GM20431 (cell line): Measurements from ENCODE around the gene AOAH.
"Not testable (repeated sequence)": the region's sequence is repeated elsewhere in the genome, so short reads cannot be mapped to it uniquely, and the experiment has no call there.

Experiments used
- in situ Hi-C: fragments of 300-500 bp; cut with MseI, MboI; formaldehyde crosslinking; loops from one replicate; pipeline ENCODE4 v1.15.0; 2020; ENCODE audit warnings: low sequenced_read_pairs; ENCODE audit not compliant: unreplicated experiment

Gene AOAH

GRCh38 chr7:36661135-36661840 lies 63.0 kb downstream of the AOAH start:
- in situ Hi-C loops: no loop called here

GRCh38 chr7:36659638-36660341 lies 64.5 kb downstream of the AOAH start:
- in situ Hi-C loops: no loop called here

GRCh38 chr7:36659172-36659516 lies 65.2 kb downstream of the AOAH start:
- in situ Hi-C loops: no loop called here

- in situ Hi-C loops: no loop called here
Measured at GRCh38 chr7:36658335-36659171, 65.7 kb downstream of the AOAH start.

- in situ Hi-C loops: no loop called here
Measured at GRCh38 chr7:36657036-36657660, 67.1 kb downstream of the AOAH start.

GRCh38 chr7:36654436-36654835 lies 69.9 kb downstream of the AOAH start:
- in situ Hi-C loops: no loop called here

GRCh38 chr7:36653663-36654355 lies 70.5 kb downstream of the AOAH start:
- in situ Hi-C loops: no loop called here

- in situ Hi-C loops: no loop called here
Measured at GRCh38 chr7:36653008-36653662, 71.2 kb downstream of the AOAH start.

- in situ Hi-C loops: no loop called here
Measured at GRCh38 chr7:36652431-36652830, 71.9 kb downstream of the AOAH start.

GRCh38 chr7:36651404-36651803 lies 72.9 kb downstream of the AOAH start:
- in situ Hi-C loops: no loop called here

GRCh38 chr7:36650766-36651312 lies 73.5 kb downstream of the AOAH start:
- in situ Hi-C loops: no loop called here

- in situ Hi-C loops: no loop called here
Measured at GRCh38 chr7:36650320-36650719, 74.0 kb downstream of the AOAH start.

GRCh38 chr7:36649319-36649718 lies 75.0 kb downstream of the AOAH start:
- in situ Hi-C loops: not testable (repeated sequence)

- in situ Hi-C loops: no loop called here
Measured at GRCh38 chr7:36648441-36648840, 75.9 kb downstream of the AOAH start.

GRCh38 chr7:36644625-36645422 lies 79.5 kb downstream of the AOAH start:
- in situ Hi-C loops: no loop called here

GRCh38 chr7:36642414-36642813 lies 81.9 kb downstream of the AOAH start:
- in situ Hi-C loops: no loop called here

- in situ Hi-C loops: no loop called here
Measured at GRCh38 chr7:36642010-36642409, 82.3 kb downstream of the AOAH start.

- in situ Hi-C loops: no loop called here
Measured at GRCh38 chr7:36640682-36641081, 83.6 kb downstream of the AOAH start.
